ENCODE results near the gene RAP1GAP.

DNA sequence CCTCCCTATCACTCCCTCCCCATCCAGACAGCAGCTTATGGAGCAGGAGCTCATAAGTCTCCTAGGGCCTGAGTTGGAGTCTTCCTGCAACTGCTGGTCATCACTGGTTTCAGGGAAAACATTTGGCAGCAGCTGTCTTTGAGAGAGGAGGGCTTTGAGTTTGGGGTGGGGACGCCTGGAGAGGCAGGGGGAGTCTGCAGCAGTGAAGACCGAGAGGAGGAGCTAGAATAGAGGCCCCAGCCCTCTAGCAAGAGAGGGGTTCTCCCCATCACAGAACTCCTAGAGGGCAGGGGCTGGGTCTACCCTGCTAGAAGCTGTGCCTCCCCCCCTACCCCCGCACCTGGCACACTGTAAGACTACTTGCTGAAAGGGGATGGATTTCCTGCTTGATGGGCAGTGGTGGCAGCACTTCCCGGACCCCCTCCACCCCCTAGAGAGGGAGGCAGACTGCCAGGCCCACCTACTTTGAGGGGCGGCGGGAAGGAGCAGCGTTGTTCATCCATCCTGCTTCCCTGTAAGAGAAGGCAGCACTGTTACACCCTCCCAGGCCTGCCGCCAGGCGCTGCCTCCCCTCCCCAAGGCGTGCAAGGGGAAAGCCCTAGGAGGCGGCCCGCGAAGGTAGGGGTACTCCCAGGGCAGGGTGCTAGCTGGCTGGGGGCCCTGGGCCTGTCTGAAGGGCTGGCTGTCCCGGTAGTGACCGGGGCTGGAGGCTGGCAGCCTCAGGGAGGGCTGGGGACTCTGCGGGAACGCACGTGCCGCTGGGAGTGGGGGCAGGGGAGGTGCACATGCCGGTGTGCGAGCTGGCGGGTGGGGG lies 50.4 kb downstream of the RAP1GAP start:
- TF ChIP-seq, protein P1, sequence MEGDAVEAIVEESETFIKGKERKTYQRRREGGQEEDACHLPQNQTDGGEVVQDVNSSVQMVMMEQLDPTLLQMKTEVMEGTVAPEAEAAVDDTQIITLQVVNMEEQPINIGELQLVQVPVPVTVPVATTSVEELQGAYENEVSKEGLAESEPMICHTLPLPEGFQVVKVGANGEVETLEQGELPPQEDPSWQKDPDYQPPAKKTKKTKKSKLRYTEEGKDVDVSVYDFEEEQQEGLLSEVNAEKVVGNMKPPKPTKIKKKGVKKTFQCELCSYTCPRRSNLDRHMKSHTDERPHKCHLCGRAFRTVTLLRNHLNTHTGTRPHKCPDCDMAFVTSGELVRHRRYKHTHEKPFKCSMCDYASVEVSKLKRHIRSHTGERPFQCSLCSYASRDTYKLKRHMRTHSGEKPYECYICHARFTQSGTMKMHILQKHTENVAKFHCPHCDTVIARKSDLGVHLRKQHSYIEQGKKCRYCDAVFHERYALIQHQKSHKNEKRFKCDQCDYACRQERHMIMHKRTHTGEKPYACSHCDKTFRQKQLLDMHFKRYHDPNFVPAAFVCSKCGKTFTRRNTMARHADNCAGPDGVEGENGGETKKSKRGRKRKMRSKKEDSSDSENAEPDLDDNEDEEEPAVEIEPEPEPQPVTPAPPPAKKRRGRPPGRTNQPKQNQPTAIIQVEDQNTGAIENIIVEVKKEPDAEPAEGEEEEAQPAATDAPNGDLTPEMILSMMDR (IDR thresholded peaks at IDR 0.05; ENCODE audit: borderline replicate concordance, extremely low read depth, low read length, poor library complexity, severe bottlenecking) = no peak
- TF ChIP-seq EZH2 (IDR thresholded peaks at IDR 0.05; ENCODE audit: borderline replicate concordance, low read depth, low read length, severe bottlenecking) = no peak
